ENCODE measurements around the gene LTA4H.
"Not testable (repeated sequence)": the region's sequence is repeated elsewhere in the genome, so short reads cannot be mapped to it uniquely, and the experiment has no call there.

LTA4H gene

DNA sequence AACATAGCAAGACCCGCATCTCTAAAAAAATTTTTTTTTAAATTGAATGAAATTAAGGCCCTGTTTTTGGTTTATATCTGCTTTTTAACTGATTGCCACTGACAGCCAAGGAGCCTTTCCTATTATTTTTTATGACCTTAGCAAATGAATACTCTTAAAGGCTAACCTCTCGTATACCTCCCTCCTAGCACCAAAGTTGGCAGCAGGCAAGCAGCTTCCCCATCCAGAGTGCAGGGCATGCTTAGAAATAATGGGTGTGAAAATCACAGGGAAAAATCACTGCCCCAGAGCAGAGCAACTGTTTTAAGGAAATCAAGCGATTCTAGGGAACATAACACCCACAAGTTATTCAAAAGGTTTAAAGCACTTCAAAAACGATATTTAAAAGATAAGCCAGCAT is 59.9 kb downstream of the LTA4H start:
- Histone ChIP-seq H3K36me3 (no peaks in the 10 kb centered on the region), H3K4me3 (no peak overlapping the region), H3K4me1 (no peaks in the 10 kb centered on the region), H3K27ac (no peak overlapping the region), H3K9me3 (no peaks in the 10 kb centered on the region), H3K27me3 (no peaks in the 10 kb centered on the region)
- TF ChIP-seq, protein P1, sequence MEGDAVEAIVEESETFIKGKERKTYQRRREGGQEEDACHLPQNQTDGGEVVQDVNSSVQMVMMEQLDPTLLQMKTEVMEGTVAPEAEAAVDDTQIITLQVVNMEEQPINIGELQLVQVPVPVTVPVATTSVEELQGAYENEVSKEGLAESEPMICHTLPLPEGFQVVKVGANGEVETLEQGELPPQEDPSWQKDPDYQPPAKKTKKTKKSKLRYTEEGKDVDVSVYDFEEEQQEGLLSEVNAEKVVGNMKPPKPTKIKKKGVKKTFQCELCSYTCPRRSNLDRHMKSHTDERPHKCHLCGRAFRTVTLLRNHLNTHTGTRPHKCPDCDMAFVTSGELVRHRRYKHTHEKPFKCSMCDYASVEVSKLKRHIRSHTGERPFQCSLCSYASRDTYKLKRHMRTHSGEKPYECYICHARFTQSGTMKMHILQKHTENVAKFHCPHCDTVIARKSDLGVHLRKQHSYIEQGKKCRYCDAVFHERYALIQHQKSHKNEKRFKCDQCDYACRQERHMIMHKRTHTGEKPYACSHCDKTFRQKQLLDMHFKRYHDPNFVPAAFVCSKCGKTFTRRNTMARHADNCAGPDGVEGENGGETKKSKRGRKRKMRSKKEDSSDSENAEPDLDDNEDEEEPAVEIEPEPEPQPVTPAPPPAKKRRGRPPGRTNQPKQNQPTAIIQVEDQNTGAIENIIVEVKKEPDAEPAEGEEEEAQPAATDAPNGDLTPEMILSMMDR (IDR thresholded peaks at IDR 0.05) = no peak
- no peak for DNase-seq
- intact Hi-C loops (cut with DNase I; ENCODE audit: low total_unique reads) = no loop called here

GRCh38 chr12:95974358-95974757 is 61.0 kb downstream of the LTA4H start:
- no peaks in the 10 kb centered on the region for H3K9me3 ChIP-seq
- intact Hi-C loops (cut with DNase I; ENCODE audit: low total_unique reads) = no loop called here
- H3K27me3 ChIP-seq = no peaks in the 10 kb centered on the region
- no peaks in the 10 kb centered on the region for H3K36me3 ChIP-seq
- TF ChIP-seq, protein P1 (IDR thresholded peaks at IDR 0.05) = no peak
- no peak overlapping the region for H3K4me3 ChIP-seq
- H3K27ac ChIP-seq = no peak overlapping the region
- DNase-seq = no peak
- H3K4me1 ChIP-seq = no peaks in the 10 kb centered on the region

DNA sequence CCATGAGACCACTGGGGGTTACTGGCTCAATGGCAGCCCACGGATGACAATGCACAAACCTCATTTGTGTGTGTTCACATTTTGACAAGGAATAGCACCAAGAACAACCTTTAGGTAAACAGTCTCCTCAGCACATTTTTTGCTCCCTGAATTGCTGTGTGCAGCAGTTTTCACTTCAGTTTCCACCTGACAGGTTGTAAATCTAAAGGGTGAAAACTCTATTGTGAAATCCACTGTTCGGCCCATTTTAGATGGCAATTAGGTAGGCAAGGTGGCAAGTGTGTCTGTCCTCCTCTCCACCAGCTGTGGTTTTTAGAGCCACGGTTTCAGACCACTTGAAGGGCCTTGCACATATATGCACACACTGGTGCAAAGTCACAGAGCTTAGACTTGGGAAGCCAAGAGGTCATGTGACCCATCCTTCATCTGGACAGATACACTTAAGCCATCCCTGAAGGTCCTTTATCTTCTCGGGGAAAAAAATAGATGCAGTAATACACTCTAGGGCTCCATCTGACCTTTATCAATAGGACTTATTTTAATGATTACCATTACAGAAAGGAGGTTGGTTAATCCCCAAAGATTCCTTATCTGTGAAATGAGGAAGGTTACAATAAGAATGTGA is 62.4 kb downstream of the LTA4H start:
- intact Hi-C loops (cut with DNase I; ENCODE audit: low total_unique reads) = no loop called here
- no peaks in the 10 kb centered on the region for H3K27me3 ChIP-seq
- no peak overlapping the region for H3K4me3 ChIP-seq
- DNase-seq = no peak
- no peaks in the 10 kb centered on the region for H3K9me3 ChIP-seq
- TF ChIP-seq, protein P1 (IDR thresholded peaks at IDR 0.05) = no peak
- H3K36me3 ChIP-seq = no peaks in the 10 kb centered on the region
- no peaks in the 10 kb centered on the region for H3K4me1 ChIP-seq
- H3K27ac ChIP-seq = no peak overlapping the region

GRCh38 chr12:95970905-95971304 is 64.5 kb downstream of the LTA4H start:
- intact Hi-C loops (cut with DNase I; ENCODE audit: low total_unique reads) = no loop called here
- Histone ChIP-seq H3K27ac (no peak overlapping the region), H3K9me3 (no peaks in the 10 kb centered on the region), H3K4me1 (no peaks in the 10 kb centered on the region), H3K27me3 (no peaks in the 10 kb centered on the region), H3K4me3 (no peak overlapping the region), H3K36me3 (no peaks in the 10 kb centered on the region)
- TF ChIP-seq, protein P1 (IDR thresholded peaks at IDR 0.05) = no peak
- DNase-seq = no peak

DNA sequence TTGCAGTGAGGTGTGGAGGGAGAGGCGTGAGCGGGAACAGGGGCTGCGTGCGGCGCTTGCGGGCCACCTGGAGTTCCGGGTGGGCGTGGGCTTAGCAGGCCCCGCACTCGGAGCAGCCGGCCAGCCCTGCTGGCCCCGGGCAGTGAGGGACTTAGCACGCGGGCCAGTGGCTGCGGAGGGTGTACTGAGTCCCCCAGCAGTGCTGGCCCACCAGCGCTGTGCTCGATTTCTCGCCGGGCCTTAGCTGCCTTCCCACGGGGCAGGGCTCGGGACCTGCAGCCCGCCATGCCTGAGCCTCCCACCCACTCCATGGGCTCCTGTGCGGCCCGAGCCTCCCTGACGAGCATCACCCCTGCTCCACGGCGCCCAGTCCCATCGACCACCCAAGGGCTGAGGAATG is 66.3 kb downstream of the LTA4H start:
- H3K4me3 ChIP-seq; intact Hi-C loops (cut with DNase I; ENCODE audit: low total_unique reads); DNase-seq; H3K9me3 ChIP-seq; H3K36me3 ChIP-seq; H3K4me1 ChIP-seq; H3K27me3 ChIP-seq; H3K27ac ChIP-seq: not testable (repeated sequence)

DNA sequence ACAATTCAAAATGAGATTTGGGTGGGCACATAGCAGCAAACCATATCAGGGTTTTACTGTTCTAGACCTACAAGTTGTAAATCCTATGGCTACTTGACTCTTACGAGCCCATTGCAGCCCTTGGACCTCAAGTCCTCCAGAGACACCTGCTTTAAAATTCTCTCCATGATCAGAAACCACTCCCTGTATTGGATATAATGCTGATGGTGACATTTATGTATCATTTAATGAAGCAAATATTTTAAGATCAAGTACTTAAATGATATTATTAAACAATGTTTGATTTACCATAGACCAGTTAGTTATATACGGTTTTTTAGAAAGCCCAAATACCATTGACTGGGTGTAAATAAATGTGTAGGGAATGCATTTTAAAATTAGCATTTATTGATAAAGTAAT is 68.1 kb downstream of the LTA4H start:
- H3K36me3 ChIP-seq = no peaks in the 10 kb centered on the region
- no peaks in the 10 kb centered on the region for H3K4me1 ChIP-seq
- TF ChIP-seq, protein P1 (IDR thresholded peaks at IDR 0.05) = no peak
- H3K9me3 ChIP-seq = no peaks in the 10 kb centered on the region
- H3K27ac ChIP-seq = no peak overlapping the region
- no peak for DNase-seq
- H3K27me3 ChIP-seq = no peaks in the 10 kb centered on the region
- H3K4me3 ChIP-seq = no peak overlapping the region
- intact Hi-C loops (cut with DNase I; ENCODE audit: low total_unique reads) = no loop called here

Data from tibial artery (tissue), 4 donors.